ENCODE measurements around the gene NCLN. TPM values are rescaled to one million over a fixed set of nuclear protein-coding genes. Genes with fewer than 3 reads are reported as not detected.

Gene NCLN
- total RNA-seq, 4 donors from 2014 or later: 18.2 to 54.4 (median 43.1) TPM

GRCh38 chr19:3196933-3197205 lies 11.1 kb downstream of the NCLN start:
- intact Hi-C loops (cut with DNase I; ENCODE audit: low total_unique reads): no loop called here
- no peak for ATAC-seq
- H3K4me1 ChIP-seq: no peaks in the 10 kb centered on the region
- no peak for DNase-seq
- H3K27me3 ChIP-seq: no peaks in the 10 kb centered on the region
- no peak overlapping the region for H3K27ac ChIP-seq
- H3K4me3 ChIP-seq: no peak overlapping the region
- TF ChIP-seq, protein P1, sequence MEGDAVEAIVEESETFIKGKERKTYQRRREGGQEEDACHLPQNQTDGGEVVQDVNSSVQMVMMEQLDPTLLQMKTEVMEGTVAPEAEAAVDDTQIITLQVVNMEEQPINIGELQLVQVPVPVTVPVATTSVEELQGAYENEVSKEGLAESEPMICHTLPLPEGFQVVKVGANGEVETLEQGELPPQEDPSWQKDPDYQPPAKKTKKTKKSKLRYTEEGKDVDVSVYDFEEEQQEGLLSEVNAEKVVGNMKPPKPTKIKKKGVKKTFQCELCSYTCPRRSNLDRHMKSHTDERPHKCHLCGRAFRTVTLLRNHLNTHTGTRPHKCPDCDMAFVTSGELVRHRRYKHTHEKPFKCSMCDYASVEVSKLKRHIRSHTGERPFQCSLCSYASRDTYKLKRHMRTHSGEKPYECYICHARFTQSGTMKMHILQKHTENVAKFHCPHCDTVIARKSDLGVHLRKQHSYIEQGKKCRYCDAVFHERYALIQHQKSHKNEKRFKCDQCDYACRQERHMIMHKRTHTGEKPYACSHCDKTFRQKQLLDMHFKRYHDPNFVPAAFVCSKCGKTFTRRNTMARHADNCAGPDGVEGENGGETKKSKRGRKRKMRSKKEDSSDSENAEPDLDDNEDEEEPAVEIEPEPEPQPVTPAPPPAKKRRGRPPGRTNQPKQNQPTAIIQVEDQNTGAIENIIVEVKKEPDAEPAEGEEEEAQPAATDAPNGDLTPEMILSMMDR (IDR thresholded peaks at IDR 0.05 in 4 of 5, conservative IDR thresholded peaks at IDR 0.05 in 1 of 5): no peak
- no peak for TF ChIP-seq POLR2A (IDR thresholded peaks at IDR 0.05)
- no peaks in the 10 kb centered on the region for H3K9me3 ChIP-seq
- peaks cover 0 to 20% of the 10 kb centered on the region in 2 donors for H3K36me3 ChIP-seq
- in situ Hi-C loops (cut with MboI; ENCODE audit: low sequenced_read_pairs in 4 of 4): no loop called here

- H3K4me1 ChIP-seq: no peaks in the 10 kb centered on the region
- ATAC-seq (no peak), DNase-seq (no peak)
- in situ Hi-C loops (cut with MboI; ENCODE audit: low sequenced_read_pairs in 4 of 4) (no loop called here), intact Hi-C loops (cut with DNase I; ENCODE audit: low total_unique reads) (no loop called here)
- H3K9me3 ChIP-seq: no peaks in the 10 kb centered on the region
- H3K27me3 ChIP-seq: no peaks in the 10 kb centered on the region
- no peak overlapping the region for H3K4me3 ChIP-seq
- peaks cover 0 to 33% of the 10 kb centered on the region in 2 donors for H3K36me3 ChIP-seq
- no peak for TF ChIP-seq POLR2A (IDR thresholded peaks at IDR 0.05)
- TF ChIP-seq, protein P1 (IDR thresholded peaks at IDR 0.05 in 4 of 5, conservative IDR thresholded peaks at IDR 0.05 in 1 of 5): no peak
- H3K27ac ChIP-seq: no peak overlapping the region
Observed at GRCh38 chr19:3198901-3199700, 13.4 kb downstream of the NCLN start.

- TF ChIP-seq POLR2A (IDR thresholded peaks at IDR 0.05): no peak
- TF ChIP-seq, protein P1 (IDR thresholded peaks at IDR 0.05 in 4 of 5, conservative IDR thresholded peaks at IDR 0.05 in 1 of 5): no peak
- ATAC-seq (no peak), DNase-seq (no peak)
- H3K9me3 ChIP-seq: no peaks in the 10 kb centered on the region
- no peak overlapping the region for H3K27ac ChIP-seq
- no peaks in the 10 kb centered on the region for H3K4me1 ChIP-seq
- in situ Hi-C loops (cut with MboI; ENCODE audit: low sequenced_read_pairs in 4 of 4) (no loop called here), intact Hi-C loops (cut with DNase I; ENCODE audit: low total_unique reads) (no loop called here)
- H3K36me3 ChIP-seq: peaks cover 0 to 50% of the 10 kb centered on the region in 2 donors
- H3K4me3 ChIP-seq: no peak overlapping the region
- no peaks in the 10 kb centered on the region for H3K27me3 ChIP-seq
Observed at GRCh38 chr19:3201072-3201700, 15.5 kb downstream of the NCLN start.

DNA sequence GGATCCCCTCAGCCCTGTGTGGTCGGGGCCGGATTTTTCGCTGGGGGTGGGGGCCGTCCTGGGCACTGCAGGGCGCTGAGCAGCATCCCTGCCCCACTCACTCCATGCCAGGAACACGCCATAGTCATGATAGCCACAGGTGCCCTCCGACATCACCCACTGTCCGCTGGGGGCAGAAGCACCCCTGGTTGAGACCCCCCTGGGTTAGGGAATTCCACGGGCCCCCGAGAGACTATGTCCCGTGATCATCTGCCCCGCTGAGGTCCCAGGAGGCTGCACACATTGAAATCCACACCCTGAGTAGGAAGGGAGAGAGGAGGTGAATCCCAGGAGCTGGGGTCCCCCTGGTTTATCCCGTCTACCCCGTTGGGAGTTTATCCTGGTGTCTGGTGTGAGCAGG lies 16.2 kb downstream of the NCLN start:
- DNase-seq: no peak
- H3K4me3 ChIP-seq: no peak overlapping the region
- no peaks in the 10 kb centered on the region for H3K4me1 ChIP-seq
- TF ChIP-seq POLR2A (IDR thresholded peaks at IDR 0.05): no peak
- TF ChIP-seq, protein P1 (IDR thresholded peaks at IDR 0.05 in 4 of 5, conservative IDR thresholded peaks at IDR 0.05 in 1 of 5): no peak
- H3K36me3 ChIP-seq: peaks cover 0 to 57% of the 10 kb centered on the region in 2 donors
- H3K9me3 ChIP-seq: no peaks in the 10 kb centered on the region
- ATAC-seq: no peak
- no peak overlapping the region for H3K27ac ChIP-seq
- in situ Hi-C loops (cut with MboI; ENCODE audit: low sequenced_read_pairs in 4 of 4) (no loop called here), intact Hi-C loops (cut with DNase I; ENCODE audit: low total_unique reads) (no loop called here)
- no peaks in the 10 kb centered on the region for H3K27me3 ChIP-seq
